Right lobe of liver (tissue), 4 donors: ENCODE data around the gene LRRC7.

ENCODE experiments used
- POLR2A ChIP-seq: fragments of 450-650 bp; IDR thresholded peaks from one replicate; pipeline ENCODE4 v1.6.1; 2017; ENCODE audit warnings: antibody characterized with exemption, mild to moderate bottlenecking
- TF ChIP-seq, protein P1 (sequence below), 4 donors: fragments of 200-600 bp in 3 of 4; fragments of 450-650 bp in 1 of 4; IDR thresholded peaks; one replicate each; pipeline versions ENCODE4 v1.5.1 to v1.8.0; 2016 to 2022; ENCODE audit warnings: antibody characterized with exemption in 4 of 4, mild to moderate bottlenecking in 2 of 4
- donor health status: DM: no; HTN: no; CAD: no.
- donor health status: DM: no; HTN: no; CAD: no.
- donor health status: DM: no; HTN: yes; CAD: no.

DNA sequence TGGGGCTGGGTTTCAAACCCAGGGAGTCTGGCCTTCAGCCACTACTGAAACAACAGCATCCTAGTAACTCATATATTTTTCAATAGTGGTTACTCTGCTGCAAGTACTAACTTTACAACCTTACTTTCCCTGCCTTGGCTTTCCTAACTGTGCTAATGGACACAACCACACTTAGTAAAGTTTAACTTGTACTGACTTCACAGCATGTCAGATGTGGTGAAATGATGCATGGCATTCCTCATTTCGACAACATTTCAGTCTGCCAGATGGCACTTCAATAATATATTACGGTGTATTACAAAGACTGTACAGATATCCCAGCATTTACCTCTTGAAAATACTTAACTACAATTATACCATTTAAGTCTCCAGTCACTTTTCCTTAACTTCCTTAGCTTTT, 27.8 kb downstream of the LRRC7 start:
- TF ChIP-seq, protein P1, sequence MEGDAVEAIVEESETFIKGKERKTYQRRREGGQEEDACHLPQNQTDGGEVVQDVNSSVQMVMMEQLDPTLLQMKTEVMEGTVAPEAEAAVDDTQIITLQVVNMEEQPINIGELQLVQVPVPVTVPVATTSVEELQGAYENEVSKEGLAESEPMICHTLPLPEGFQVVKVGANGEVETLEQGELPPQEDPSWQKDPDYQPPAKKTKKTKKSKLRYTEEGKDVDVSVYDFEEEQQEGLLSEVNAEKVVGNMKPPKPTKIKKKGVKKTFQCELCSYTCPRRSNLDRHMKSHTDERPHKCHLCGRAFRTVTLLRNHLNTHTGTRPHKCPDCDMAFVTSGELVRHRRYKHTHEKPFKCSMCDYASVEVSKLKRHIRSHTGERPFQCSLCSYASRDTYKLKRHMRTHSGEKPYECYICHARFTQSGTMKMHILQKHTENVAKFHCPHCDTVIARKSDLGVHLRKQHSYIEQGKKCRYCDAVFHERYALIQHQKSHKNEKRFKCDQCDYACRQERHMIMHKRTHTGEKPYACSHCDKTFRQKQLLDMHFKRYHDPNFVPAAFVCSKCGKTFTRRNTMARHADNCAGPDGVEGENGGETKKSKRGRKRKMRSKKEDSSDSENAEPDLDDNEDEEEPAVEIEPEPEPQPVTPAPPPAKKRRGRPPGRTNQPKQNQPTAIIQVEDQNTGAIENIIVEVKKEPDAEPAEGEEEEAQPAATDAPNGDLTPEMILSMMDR (IDR thresholded peaks at IDR 0.05): no peak
- TF ChIP-seq POLR2A: no peak
